ENCODE measurements around the gene C1orf115. TPM values are rescaled to one million over a fixed set of nuclear protein-coding genes. Genes with fewer than 3 reads are reported as not detected.

Gene C1orf115
- total RNA-seq: 15.6 TPM

GRCh38 chr1:220690140-220691052 lies at the start of gene C1orf115:
Gene C1orf115, plus strand, starts transcription at chr1:220690363. Its CDS starts 40 bp downstream, at chr1:220690403.

GRCh38 chr1:220748089-220748934 lies 58.1 kb downstream of the C1orf115 start, which contains the start of gene MTARC2:
Gene MTARC2, plus strand, starts transcription at chr1:220748322. Its CDS starts 210 bp downstream, at chr1:220748532.

Other genes starting within 250 kb of the C1orf115 start
- gene MARK1, start 162.2 kb upstream of the C1orf115 start, total RNA-seq: 11.6 TPM
- gene MTARC2, start 58.0 kb downstream of the C1orf115 start, total RNA-seq: 37.8 TPM
- gene MTARC1, start 96.5 kb downstream of the C1orf115 start, total RNA-seq: 12.9 TPM
- 18.8 TPM for gene HLX, start 189.1 kb downstream of the C1orf115 start, total RNA-seq